Aorta (tissue), 5 donors: ENCODE results near the gene PLCB1. TPM values are rescaled to one million over a fixed set of nuclear protein-coding genes. Genes with fewer than 3 reads are reported as not detected.
"Not testable (repeated sequence)": the region's sequence is repeated elsewhere in the genome, so short reads cannot be mapped to it uniquely, and the experiment has no call there.

Experiments
- ATAC-seq: fragments of 200-7000 bp; cut with Tn5 transposase; one replicate; pipeline ENCODE4 v1.9.1; 2022; ENCODE audit warnings: moderate library complexity; ENCODE audit not compliant: low FRiP score
- DNase-seq, 2 donors: peaks; one replicate each; pipeline ENCODE4 v3.0.0-alpha.2; 2020
- H3K27ac ChIP-seq, 2 donors: one replicate each; pipeline ENCODE4 v1.5.1; 2013; ENCODE audit warnings: low read length in 2 of 2, mild to moderate bottlenecking in 2 of 2, moderate library complexity in 2 of 2, control low read depth in 1 of 2, inconsistent platforms in 1 of 2, low read depth in 1 of 2
- H3K27me3 ChIP-seq, 2 donors: one replicate each; pipeline ENCODE4 v1.6.1; 2013; ENCODE audit warnings: control low read depth in 1 of 2, low read length in 1 of 2, mild to moderate bottlenecking in 1 of 2, moderate library complexity in 1 of 2; ENCODE audit not compliant: insufficient read depth in 2 of 2, control insufficient read depth in 1 of 2
- H3K36me3 ChIP-seq, 2 donors: one replicate each; pipeline ENCODE4 v1.6.1; 2013; ENCODE audit warnings: control low read depth in 1 of 2, low read length in 1 of 2, mild to moderate bottlenecking in 1 of 2; ENCODE audit not compliant: insufficient read depth in 2 of 2, control insufficient read depth in 1 of 2
- H3K4me1 ChIP-seq, 2 donors: one replicate each; pipeline ENCODE4 v1.6.1; 2013; ENCODE audit warnings: low read length in 2 of 2, control low read depth in 1 of 2, mild to moderate bottlenecking in 1 of 2, moderate library complexity in 1 of 2; ENCODE audit not compliant: insufficient read depth in 2 of 2, control insufficient read depth in 1 of 2
- H3K4me3 ChIP-seq, 2 donors: one replicate each; pipeline ENCODE4 v1.5.1; 2013; ENCODE audit warnings: low read length in 2 of 2, control low read depth in 1 of 2, mild to moderate bottlenecking in 1 of 2
- H3K9me3 ChIP-seq: one replicate; pipeline ENCODE4 v1.6.1; 2013; ENCODE audit warnings: mild to moderate bottlenecking, low read length; ENCODE audit not compliant: control insufficient read depth
- WGBS, 2 donors: extraction: QIAGEN DNeasy Blood & Tissue Kit; methylation state at CpG; one replicate each; pipeline ENCODE4 v1.1.7; 2013; 5-methylcytosine and 5-hydroxymethylcytosine counted together
- intact Hi-C, 2 donors: fragments of 100-400 bp; cut with DNase I; formaldehyde crosslinking; loops; one replicate each; pipeline versions ENCODE4 v1.14.2 to v1.15.0; 2022
- polyA plus RNA-seq, 2 donors: library from polyadenylated mRNA; stranded (reverse); fragments of 200-250 nt; gene quantifications; one replicate each; pipeline ENCODE4 v1.2.3, GENCODE V29; 2013
- total RNA-seq, 2 donors: library from RNA; stranded (reverse); fragmentation: NEBNext Ultra II Directional; extraction: Animal tissue kit (Norgen Biotek cat#: 25700); gene quantifications; one replicate each; pipeline ENCODE4 v1.2.1, GENCODE V29; 2021
- donor health status: healthy with polysubstance abuse.
- donor health status: Bipolar disorder and iron deficiency.
- donor health status: DM: no; HTN: no; CAD: no.
- donor health status: DM: no; HTN: no; CAD: no.
- donor health status: DM: yes; HTN: yes; CAD: no.

Gene PLCB1
- total and polyA plus RNA-seq, 4 donors, result 1.4 to 35.0 (median 6.6) TPM

GRCh38 chr20:8851919-8852318 lies 719.9 kb downstream of the PLCB1 start:
- H3K4me1 ChIP-seq, H3K9me3 ChIP-seq, H3K27ac ChIP-seq, DNase-seq, H3K4me3 ChIP-seq, ATAC-seq, H3K27me3 ChIP-seq, H3K36me3 ChIP-seq: not testable (repeated sequence)
- intact Hi-C loops, result loop anchor here (2.0 to 10.0 kb wide), 6 partner anchors 213 to 543 kb away; partner anchors contain the start of gene PLCB4 (in 1 of the 2)
- 88 to 90% methylated on average over 2 of the region's 2 CpGs for WGBS, 2 donors

- not testable (repeated sequence) for H3K4me1 ChIP-seq, DNase-seq, H3K27ac ChIP-seq, H3K27me3 ChIP-seq, ATAC-seq, H3K9me3 ChIP-seq, H3K36me3 ChIP-seq, H3K4me3 ChIP-seq
- intact Hi-C loops, result loop anchor here (2.0 to 10.0 kb wide), 6 partner anchors 212 to 542 kb away; partner anchors contain the start of gene PLCB4 (in 1 of the 2)
- WGBS, 2 donors, result 74% methylated on average over 3 of the region's 3 CpGs
Measured at GRCh38 chr20:8853211-8853610, 721.1 kb downstream of the PLCB1 start.

GRCh38 chr20:8853805-8854338 lies 721.8 kb downstream of the PLCB1 start:
- Histone ChIP-seq H3K9me3 (no peaks in the 10 kb centered on the region), H3K27ac (peak overlapping the region; percentile 33 to 67), H3K27me3 (no peaks in the 10 kb centered on the region), H3K4me1 (peaks cover 4 to 9% of the 10 kb centered on the region in 2 donors), H3K4me3 (peak overlapping the region; percentile 31 to 69), H3K36me3 (no peaks in the 10 kb centered on the region)
- ATAC-seq (peak; percentile 91), DNase-seq (no peak)
- 6% methylated on average over 6 of the region's 6 CpGs for WGBS, 2 donors
- intact Hi-C loops, result loop anchor here (2.0 to 10.0 kb wide), 6 partner anchors 211 to 541 kb away; partner anchors contain the start of gene PLCB4 (in 1 of the 2)

- Histone ChIP-seq H3K4me1 (peaks cover 4 to 9% of the 10 kb centered on the region in 2 donors), H3K4me3 (peak overlapping the region; percentile 31 to 69), H3K27me3 (no peaks in the 10 kb centered on the region), H3K27ac (peak overlapping the region in 1 of 2 donors; percentile 67), H3K36me3 (no peaks in the 10 kb centered on the region), H3K9me3 (no peaks in the 10 kb centered on the region)
- intact Hi-C loops, result loop anchor here (5.0 to 10.0 kb wide), 5 partner anchors 210 to 540 kb away; partner anchors contain the start of gene PLCB4 (in 1 of the 2)
- WGBS, 2 donors, result 1 to 7% methylated on average over 12 of the region's 12 CpGs
- ATAC-seq, result peak; percentile 75
- peak; percentile 59 to 73 for DNase-seq
Measured at GRCh38 chr20:8854571-8854970, 722.5 kb downstream of the PLCB1 start.

GRCh38 chr20:8855315-8855714 lies 723.2 kb downstream of the PLCB1 start:
- intact Hi-C loops, result loop anchor here (5.0 to 10.0 kb wide), 4 partner anchors 47 to 539 kb away; partner anchors contain the start of gene PLCB4 (in 1 of the 2)
- Histone ChIP-seq H3K27ac (peak overlapping the region in 1 of 2 donors; percentile 79), H3K9me3 (no peaks in the 10 kb centered on the region), H3K27me3 (no peaks in the 10 kb centered on the region), H3K4me1 (peaks cover 3 to 9% of the 10 kb centered on the region in 2 donors), H3K4me3 (no peak overlapping the region), H3K36me3 (no peaks in the 10 kb centered on the region)
- ATAC-seq (peak; percentile 6), DNase-seq (no peak)

- Histone ChIP-seq H3K27ac (no peak overlapping the region), H3K27me3 (no peaks in the 10 kb centered on the region), H3K36me3 (no peaks in the 10 kb centered on the region), H3K9me3 (no peaks in the 10 kb centered on the region), H3K4me1 (peaks cover 3 to 9% of the 10 kb centered on the region in 2 donors), H3K4me3 (no peak overlapping the region)
- no peak for ATAC-seq
- intact Hi-C loops, result loop anchor here (5.0 to 10.0 kb wide), 4 partner anchors 46 to 538 kb away; partner anchors contain the start of gene PLCB4 (in 1 of the 2)
- no peak for DNase-seq
- 96 to 100% methylated on average over 1 of the region's 1 CpG for WGBS, 2 donors
Measured at GRCh38 chr20:8856668-8857067, 724.6 kb downstream of the PLCB1 start.

- Histone ChIP-seq H3K27ac (no peak overlapping the region), H3K27me3 (no peaks in the 10 kb centered on the region), H3K36me3 (no peaks in the 10 kb centered on the region), H3K9me3 (no peaks in the 10 kb centered on the region), H3K4me3 (no peak overlapping the region), H3K4me1 (peaks cover 3 to 9% of the 10 kb centered on the region in 2 donors)
- DNase-seq, result no peak
- 55 to 56% methylated on average over 4 of the region's 4 CpGs for WGBS, 2 donors
- intact Hi-C loops, result loop anchor here (5.0 to 10.0 kb wide), 4 partner anchors 44 to 537 kb away; partner anchors contain the start of gene PLCB4 (in 1 of the 2)
- no peak for ATAC-seq
Measured at GRCh38 chr20:8858181-8858787, 726.2 kb downstream of the PLCB1 start.

- 56 to 60% methylated on average over 2 of the region's 2 CpGs for WGBS, 2 donors
- no peak for DNase-seq
Measured at GRCh38 chr20:8860011-8860495, 728.0 kb downstream of the PLCB1 start.

More at GRCh38 chr20:8860011-8860495, 728.0 kb downstream of the PLCB1 start:
- Histone ChIP-seq H3K36me3 (no peaks in the 10 kb centered on the region), H3K27ac (no peak overlapping the region), H3K9me3 (no peaks in the 10 kb centered on the region), H3K4me3 (no peak overlapping the region), H3K4me1 (peaks cover 0 to 1% of the 10 kb centered on the region in 2 donors), H3K27me3 (no peaks in the 10 kb centered on the region)
- intact Hi-C loops, result no loop called here
- no peak for ATAC-seq
